OCI-LY3 (cell line): Measurements from ENCODE around the gene ATP9A.

Experiments used
- H2AFZ ChIP-seq: fragments of 200-600, 300-600 bp; shearing (Covaris generic); 2 replicates; pipeline ENCODE4 v1.6.0; 2014; ENCODE audit warnings: antibody characterized with exemption, low read depth, low read length
- H3K27ac ChIP-seq: fragments of 200-600, 300-600 bp; sonication (generic); 2 replicates; pipeline ENCODE4 v1.5.1; 2014; ENCODE audit warnings: mild to moderate bottlenecking, low read length, moderate library complexity, mixed read lengths
- H3K27me3 ChIP-seq: fragments of 200-600, 300-600 bp; sonication (generic); 2 replicates; pipeline ENCODE4 v1.6.1; 2014; ENCODE audit warnings: low read depth, low read length, mixed read lengths
- H3K36me3 ChIP-seq: fragments of 200-600, 300-600 bp; sonication (generic); replicated peaks from 2 replicates; pipeline ENCODE3; 2014; ENCODE audit warnings: low read depth, low read length, mixed read lengths
- H3K4me1 ChIP-seq: fragments of 300-600, 200-600 bp; sonication (generic); 2 replicates; pipeline ENCODE4 v1.6.1; 2014; ENCODE audit warnings: low read length, mixed read lengths
- H3K4me2 ChIP-seq: fragments of 200-600, 300-600 bp; sonication (generic); 2 replicates; pipeline ENCODE4 v1.6.1; 2014; ENCODE audit warnings: low read length, mixed read lengths
- H3K4me3 ChIP-seq: fragments of 300-600, 200-600 bp; sonication (generic); 2 replicates; pipeline ENCODE4 v1.5.1; 2014; ENCODE audit warnings: antibody characterized with exemption, mild to moderate bottlenecking, low read length, moderate library complexity
- H3K79me2 ChIP-seq: fragments of 300-600, 200-600 bp; shearing (Covaris generic); 2 replicates; pipeline ENCODE4 v1.6.1; 2014; ENCODE audit warnings: mild to moderate bottlenecking, low read length, mixed read lengths
- H3K9ac ChIP-seq: fragments of 300-600, 200-600 bp; shearing (Covaris generic); 2 replicates; pipeline ENCODE4 v1.6.0; 2014; ENCODE audit warnings: mild to moderate bottlenecking, low read length, moderate library complexity
- H3K9me3 ChIP-seq: fragments of 200-600, 300-600 bp; shearing (Covaris generic); 2 replicates; pipeline ENCODE4 v1.6.1; 2014; ENCODE audit warnings: low read length, mixed read lengths; ENCODE audit not compliant: insufficient read depth
- H4K20me1 ChIP-seq: fragments of 200-600, 300-600 bp; sonication (generic); 2 replicates; pipeline ENCODE4 v1.6.1; 2016; ENCODE audit warnings: low read length, mixed read lengths; ENCODE audit not compliant: insufficient read depth
- CTCF ChIP-seq: fragments of 200-600, 300-600 bp; sonication (generic); IDR thresholded peaks from 2 replicates; pipeline ENCODE4 v1.5.1; 2014; ENCODE audit warnings: antibody characterized with exemption, low read length, low read depth
- EZH2phosphoT487 ChIP-seq: fragments of 200-600 bp; shearing (Covaris generic); IDR thresholded peaks from 2 replicates; pipeline ENCODE4 v1.6.1; 2018; ENCODE audit warnings: antibody characterized with exemption, mixed run types, low read depth

The ATP9A gene

GRCh38 chr20:51584116-51584515, 184.1 kb downstream of the ATP9A start:
- H3K27me3 ChIP-seq = no peaks in the 10 kb centered on the region

GRCh38 chr20:51583499-51583898, 184.7 kb downstream of the ATP9A start:
- Histone ChIP-seq H2AFZ (no peak overlapping the region), H3K27ac (no peak overlapping the region), H3K4me2 (no peak overlapping the region), H3K9me3 (no peaks in the 10 kb centered on the region), H3K4me1 (peaks cover 9% of the 10 kb centered on the region), H3K4me3 (no peak overlapping the region), H3K36me3 (no peaks in the 10 kb centered on the region), H3K27me3 (no peaks in the 10 kb centered on the region), H3K79me2 (no peaks in the 10 kb centered on the region), H3K9ac (no peak overlapping the region), H4K20me1 (no peaks in the 10 kb centered on the region)
- no peak for TF ChIP-seq CTCF
- no peak for TF ChIP-seq EZH2phosphoT487

More at GRCh38 chr20:51584116-51584515, 184.1 kb downstream of the ATP9A start:
- no peak overlapping the region for H3K4me2 ChIP-seq
- H3K4me1 ChIP-seq = peaks cover 9% of the 10 kb centered on the region
- H3K9ac ChIP-seq = no peak overlapping the region
- H3K36me3 ChIP-seq = no peaks in the 10 kb centered on the region
- H3K79me2 ChIP-seq = no peaks in the 10 kb centered on the region
- H3K9me3 ChIP-seq = no peaks in the 10 kb centered on the region
- H3K27ac ChIP-seq = no peak overlapping the region
- H2AFZ ChIP-seq = no peak overlapping the region
- H3K4me3 ChIP-seq = no peak overlapping the region
- TF ChIP-seq EZH2phosphoT487 (no peak), CTCF (no peak)
- H4K20me1 ChIP-seq = no peaks in the 10 kb centered on the region

GRCh38 chr20:51583073-51583472, 185.1 kb downstream of the ATP9A start:
- H3K4me1 ChIP-seq = peaks cover 9% of the 10 kb centered on the region
- no peaks in the 10 kb centered on the region for H3K79me2 ChIP-seq
- no peak overlapping the region for H2AFZ ChIP-seq
- H4K20me1 ChIP-seq = no peaks in the 10 kb centered on the region
- no peak overlapping the region for H3K4me2 ChIP-seq
- no peak overlapping the region for H3K27ac ChIP-seq
- H3K36me3 ChIP-seq = no peaks in the 10 kb centered on the region
- no peak for TF ChIP-seq EZH2phosphoT487
- no peak overlapping the region for H3K4me3 ChIP-seq
- no peaks in the 10 kb centered on the region for H3K27me3 ChIP-seq
- H3K9me3 ChIP-seq = no peaks in the 10 kb centered on the region
- H3K9ac ChIP-seq = no peak overlapping the region

- Histone ChIP-seq H3K9me3 (no peaks in the 10 kb centered on the region), H3K9ac (no peak overlapping the region), H3K27me3 (no peaks in the 10 kb centered on the region), H3K4me3 (no peak overlapping the region), H2AFZ (no peak overlapping the region), H3K4me2 (no peak overlapping the region), H3K27ac (no peak overlapping the region), H4K20me1 (no peaks in the 10 kb centered on the region), H3K36me3 (no peaks in the 10 kb centered on the region), H3K79me2 (no peaks in the 10 kb centered on the region), H3K4me1 (peaks cover 9% of the 10 kb centered on the region)
- no peak for TF ChIP-seq EZH2phosphoT487
- no peak for TF ChIP-seq CTCF
These were observed 186.6 kb downstream of the ATP9A start for GRCh38 chr20:51581571-51581970.

- no peak overlapping the region for H3K27ac ChIP-seq
- H3K79me2 ChIP-seq = no peaks in the 10 kb centered on the region
- no peaks in the 10 kb centered on the region for H3K27me3 ChIP-seq
- H3K4me3 ChIP-seq = no peak overlapping the region
- H3K9ac ChIP-seq = no peak overlapping the region
- peaks cover 9% of the 10 kb centered on the region for H3K4me1 ChIP-seq
- H4K20me1 ChIP-seq = no peaks in the 10 kb centered on the region
- H2AFZ ChIP-seq = no peak overlapping the region
- H3K36me3 ChIP-seq = no peaks in the 10 kb centered on the region
- TF ChIP-seq CTCF (no peak), EZH2phosphoT487 (no peak)
- H3K4me2 ChIP-seq = no peak overlapping the region
- H3K9me3 ChIP-seq = no peaks in the 10 kb centered on the region; the same call in 1 of the 2 replicates
These were observed 189.1 kb downstream of the ATP9A start for GRCh38 chr20:51579137-51579536.
